PFSK-1 (cell line): ENCODE results near the gene KATNAL2.

Experiments used
- FOXP2 ChIP-seq: optimal IDR thresholded peaks from 2 replicates; pipeline ENCODE3; 2011; ENCODE audit warnings: borderline replicate concordance, control low read depth, inconsistent platforms; ENCODE audit not compliant: insufficient read depth; ENCODE audit errors: extremely low read length, extremely low read depth
- REST ChIP-seq, 2 experiments: IDR thresholded peaks; 2 replicates each; pipeline versions ENCODE4 v1.6.1 to v1.8.0; 2011 to 2012; ENCODE audit warnings: low read depth in 2 of 2, low read length in 2 of 2, control low read depth in 1 of 2, inconsistent platforms in 1 of 2, mild to moderate bottlenecking in 1 of 2, moderate library complexity in 1 of 2; ENCODE audit not compliant: insufficient read depth in 1 of 2
- SIN3A ChIP-seq: IDR thresholded peaks from 2 replicates; pipeline ENCODE4 v1.6.1; 2012; ENCODE audit warnings: mild to moderate bottlenecking, low read length, moderate library complexity, borderline replicate concordance; ENCODE audit not compliant: insufficient read depth

GRCh38 chr18:47032945-47033344, 115.5 kb downstream of the KATNAL2 start:
- no peak for TF ChIP-seq SIN3A
- TF ChIP-seq FOXP2, result no peak
- TF ChIP-seq REST (IDR thresholded peaks at IDR 0.05; ENCODE audit: insufficient read depth in 1 of 2, low read depth in 2 of 2, low read length in 2 of 2), result no peak
